SK-N-SH (cell line): ENCODE measurements around the gene TMEM115.

Source experiments
- CTCF ChIP-seq: fragments of 200-600 bp; sonication (generic); IDR thresholded peaks from 2 replicates; pipeline ENCODE4 v1.6.1; 2017; ENCODE audit warnings: antibody characterized with exemption, mild to moderate bottlenecking, moderate library complexity
- MXI1 ChIP-seq: IDR thresholded peaks from 2 replicates; pipeline ENCODE4 v1.6.1; 2012; ENCODE audit warnings: mild to moderate bottlenecking, low read depth, low read length, improper control_type of control experiment
- PBX3 ChIP-seq: IDR thresholded peaks from 2 replicates; pipeline ENCODE4; 2012
- POLR2AphosphoS5 ChIP-seq: IDR thresholded peaks from 2 replicates; pipeline ENCODE4 v1.6.1; 2012; ENCODE audit warnings: low read depth, low read length
- RAD21 ChIP-seq: IDR thresholded peaks from 2 replicates; pipeline ENCODE4 v1.6.1; 2012; ENCODE audit warnings: mild to moderate bottlenecking, low read length
- RCOR1 ChIP-seq: fragments of 150-350 bp; IDR thresholded peaks from 2 replicates; pipeline ENCODE4 v1.6.1; 2017; ENCODE audit warnings: antibody characterized with exemption, low read length
- RXRA ChIP-seq: IDR thresholded peaks from 2 replicates; pipeline ENCODE4 v1.4.0; 2012; ENCODE audit warnings: low read depth, mild to moderate bottlenecking, borderline replicate concordance
- SIN3A ChIP-seq: IDR thresholded peaks from 2 replicates; pipeline ENCODE4 v1.6.1; 2012; ENCODE audit warnings: low read depth, mild to moderate bottlenecking, low read length, moderate library complexity, borderline replicate concordance
- SMC3 ChIP-seq: IDR thresholded peaks from 2 replicates; pipeline ENCODE4 v1.6.1; 2012; ENCODE audit warnings: low read depth, low read length, improper control_type of control experiment
- TAF1 ChIP-seq: IDR thresholded peaks from 2 replicates; pipeline ENCODE4 v1.6.1; 2012; ENCODE audit warnings: low read depth, mild to moderate bottlenecking, low read length, moderate library complexity, borderline replicate concordance

GRCh38 chr3:50358355-50358910, 888 bp downstream of the TMEM115 start:
- TF ChIP-seq CTCF (no peak), POLR2AphosphoS5 (no peak), SIN3A (no peak), RXRA (no peak), MXI1 (no peak), PBX3 (no peak), RCOR1 (no peak), RAD21 (no peak), SMC3 (no peak), TAF1 (no peak)
